Activated naive CD4-positive, alpha-beta T cell treated with anti-CD3 and anti-CD28 coated beads for 36 hours (primary cell): ENCODE data around the gene SHC2. TPM values are rescaled to one million over a fixed set of nuclear protein-coding genes. Genes with fewer than 3 reads are reported as not detected.

Experiments
- CTCF ChIA-PET: fragments of 350-600 bp; sonication (Branson Sonifier 250); formaldehyde crosslinking; loops from one replicate; lab custom pipeline; 2021; ENCODE audit warnings: antibody characterized with exemption; lab: Charles Lee
- DNase-seq: peaks from one replicate; pipeline ENCODE4 v3.0.0-alpha.2; 2020
- H3K27ac Mint-ChIP-seq: one replicate; pipeline ENCODE4 v1.8.0; 2021; ENCODE audit warnings: mild to moderate bottlenecking, mixed read lengths
- H3K27me3 Mint-ChIP-seq: one replicate; pipeline ENCODE4 v1.8.0; 2021; ENCODE audit warnings: low read depth, mixed read lengths
- H3K36me3 Mint-ChIP-seq: one replicate; pipeline ENCODE4 v1.8.0; 2021; ENCODE audit warnings: low read depth, mixed read lengths
- H3K4me1 Mint-ChIP-seq: one replicate; pipeline ENCODE4 v1.8.0; 2021; ENCODE audit warnings: low read depth, mixed read lengths
- H3K4me3 Mint-ChIP-seq: one replicate; pipeline ENCODE4 v1.8.0; 2021; ENCODE audit warnings: mild to moderate bottlenecking, moderate library complexity, mixed read lengths
- H3K9me3 Mint-ChIP-seq: one replicate; pipeline ENCODE4 v1.8.0; 2021; ENCODE audit warnings: mixed read lengths
- intact Hi-C: fragments of 100-400 bp; cut with micrococcal nuclease; formaldehyde crosslinking; loops from one replicate; pipeline ENCODE4 v1.15.1; 2023
- total RNA-seq, 2 experiments: library from RNA; stranded (reverse); gene quantifications; one replicate each; pipeline ENCODE4 v1.2.3, GENCODE V29; 2021

The SHC2 gene
- total RNA-seq, 2 experiments from 2014 or later = not detected

DNA sequence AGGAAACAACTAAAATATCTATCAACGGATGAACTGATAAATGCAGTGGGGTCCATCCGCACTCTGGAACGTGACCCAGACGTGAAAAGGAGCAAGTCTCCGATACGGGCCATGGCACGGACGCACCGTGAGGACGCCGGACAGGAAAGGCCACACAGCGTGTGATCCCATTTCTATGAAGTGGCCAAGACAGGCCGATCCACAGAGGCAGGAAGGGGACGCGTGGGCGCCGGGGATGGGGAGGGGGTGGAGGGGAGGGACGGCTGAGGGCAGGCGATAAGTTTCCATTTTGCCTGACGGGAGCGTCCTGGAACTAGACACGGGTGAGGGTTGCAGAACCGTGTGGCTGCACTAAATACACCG is 13.8 kb downstream of the SHC2 start:
- no peaks in the 10 kb centered on the region for H3K36me3 Mint-ChIP-seq
- CTCF ChIA-PET = no interaction called here
- H3K4me3 Mint-ChIP-seq = no peak overlapping the region
- no peaks in the 10 kb centered on the region for H3K4me1 Mint-ChIP-seq
- H3K27ac Mint-ChIP-seq = no peak overlapping the region
- DNase-seq = no peak
- no peaks in the 10 kb centered on the region for H3K9me3 Mint-ChIP-seq
- intact Hi-C loops = no loop called here
- H3K27me3 Mint-ChIP-seq = no peaks in the 10 kb centered on the region

DNA sequence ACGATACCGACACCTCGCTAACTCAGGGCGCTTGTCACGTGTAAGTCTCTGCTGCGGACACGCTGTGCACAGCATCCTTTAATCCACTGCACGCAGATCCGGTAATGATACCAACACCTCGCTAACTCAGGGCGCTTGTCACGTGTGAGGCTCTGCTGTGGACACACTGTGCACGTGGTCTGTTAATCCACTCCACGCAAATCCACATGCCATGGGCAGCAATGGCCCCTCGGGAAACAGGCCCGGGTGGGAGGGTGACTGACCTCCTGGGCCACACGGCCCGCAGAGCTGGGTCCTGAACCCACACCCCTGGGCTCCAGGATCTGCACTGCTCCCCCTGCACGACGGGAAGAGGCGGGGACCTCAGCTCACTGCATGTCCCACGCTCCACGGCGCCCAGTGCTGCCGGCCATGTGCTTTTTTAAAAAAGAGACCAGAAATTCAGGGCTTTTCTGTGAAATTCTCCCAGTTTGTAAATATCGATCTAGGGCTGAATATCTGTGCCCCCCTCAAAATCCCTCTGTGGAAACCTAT is 16.1 kb downstream of the SHC2 start:
- H3K36me3 Mint-ChIP-seq = no peaks in the 10 kb centered on the region
- intact Hi-C loops = no loop called here
- peaks cover 11% of the 10 kb centered on the region for H3K27me3 Mint-ChIP-seq
- H3K9me3 Mint-ChIP-seq = no peaks in the 10 kb centered on the region
- no peak for DNase-seq
- CTCF ChIA-PET = no interaction called here
- no peak overlapping the region for H3K4me3 Mint-ChIP-seq
- no peak overlapping the region for H3K27ac Mint-ChIP-seq
- H3K4me1 Mint-ChIP-seq = no peaks in the 10 kb centered on the region

DNA sequence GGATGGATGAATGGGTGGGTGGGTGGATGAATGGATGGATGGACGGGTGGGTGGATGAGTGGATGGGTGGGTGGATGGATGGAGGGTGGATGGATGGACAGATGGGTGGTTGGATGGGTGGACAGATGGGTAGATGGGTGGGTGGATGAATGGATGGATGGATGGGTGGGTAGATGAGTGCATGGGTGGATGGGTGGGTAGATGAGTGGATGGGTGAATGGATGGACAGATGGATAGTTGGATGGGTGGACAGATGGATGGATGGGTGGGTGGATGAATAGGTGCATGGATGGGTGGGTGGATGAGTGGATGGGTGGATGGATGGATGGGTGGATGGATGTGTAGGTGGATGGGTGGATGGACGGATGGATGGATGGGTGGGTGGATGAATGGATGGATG is 17.8 kb downstream of the SHC2 start:
- no peak overlapping the region for H3K4me3 Mint-ChIP-seq
- H3K36me3 Mint-ChIP-seq = no peaks in the 10 kb centered on the region
- H3K4me1 Mint-ChIP-seq = no peaks in the 10 kb centered on the region
- no peak overlapping the region for H3K27ac Mint-ChIP-seq
- no peak for DNase-seq
- CTCF ChIA-PET = no interaction called here
- H3K27me3 Mint-ChIP-seq = peaks cover 11% of the 10 kb centered on the region
- H3K9me3 Mint-ChIP-seq = no peaks in the 10 kb centered on the region
- intact Hi-C loops = no loop called here

DNA sequence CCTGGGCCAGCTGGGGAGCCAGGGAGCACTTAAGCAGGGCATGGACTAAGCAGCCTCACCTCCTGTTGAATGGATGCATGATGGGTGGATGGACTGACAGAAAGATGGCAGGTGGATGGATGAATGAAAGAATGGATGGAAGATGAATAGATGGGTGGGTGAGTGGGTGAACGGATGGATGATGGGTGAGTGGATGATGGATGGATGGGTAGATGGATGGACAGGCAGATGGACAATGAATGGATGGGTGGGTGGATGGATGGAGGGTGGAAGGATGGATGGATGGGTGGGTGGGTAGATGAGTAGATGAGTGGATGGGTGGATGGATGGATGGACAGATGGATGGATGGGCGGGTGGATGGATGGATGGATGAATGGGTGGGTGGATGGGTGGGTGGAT is 18.7 kb downstream of the SHC2 start:
- no peak overlapping the region for H3K27ac Mint-ChIP-seq
- CTCF ChIA-PET = no interaction called here
- H3K36me3 Mint-ChIP-seq = no peaks in the 10 kb centered on the region
- intact Hi-C loops = no loop called here
- H3K4me1 Mint-ChIP-seq = no peaks in the 10 kb centered on the region
- peaks cover 11% of the 10 kb centered on the region for H3K27me3 Mint-ChIP-seq
- H3K9me3 Mint-ChIP-seq = no peaks in the 10 kb centered on the region
- DNase-seq = no peak
- H3K4me3 Mint-ChIP-seq = no peak overlapping the region

DNA sequence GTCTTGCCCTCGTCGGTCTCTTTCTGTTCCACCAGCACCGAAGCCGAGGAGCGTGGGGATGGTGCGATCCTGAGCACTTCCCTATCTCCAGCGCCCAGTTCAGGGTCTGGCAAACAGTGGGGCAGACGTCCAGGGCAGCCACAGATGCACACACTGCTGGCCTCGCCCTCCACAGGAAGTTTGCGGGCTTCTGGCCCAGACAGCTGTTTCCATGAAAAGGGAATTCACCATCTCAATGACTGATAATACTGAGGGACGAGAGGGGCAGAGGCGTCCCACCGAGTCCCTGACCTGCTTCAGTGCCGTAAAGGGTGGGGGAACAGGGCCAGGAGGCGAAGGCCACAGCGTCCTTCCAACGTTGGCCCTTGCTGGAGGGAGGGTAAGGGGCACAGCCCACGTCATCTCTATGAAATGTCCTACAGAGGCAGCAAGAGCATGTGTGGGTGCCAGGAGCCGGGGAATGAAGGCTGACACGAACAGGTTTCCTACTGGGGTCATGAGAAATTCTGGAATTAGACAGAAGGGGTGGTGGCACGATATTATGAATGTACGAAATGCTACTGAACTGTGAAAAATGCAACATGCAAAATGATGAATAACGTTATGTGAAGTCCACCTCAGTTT is 19.5 kb downstream of the SHC2 start:
- CTCF ChIA-PET = no interaction called here
- no peaks in the 10 kb centered on the region for H3K9me3 Mint-ChIP-seq
- no peak overlapping the region for H3K4me3 Mint-ChIP-seq
- H3K36me3 Mint-ChIP-seq = no peaks in the 10 kb centered on the region
- peaks cover 11% of the 10 kb centered on the region for H3K27me3 Mint-ChIP-seq
- intact Hi-C loops = no loop called here
- no peak for DNase-seq
- no peaks in the 10 kb centered on the region for H3K4me1 Mint-ChIP-seq
- H3K27ac Mint-ChIP-seq = no peak overlapping the region

DNA sequence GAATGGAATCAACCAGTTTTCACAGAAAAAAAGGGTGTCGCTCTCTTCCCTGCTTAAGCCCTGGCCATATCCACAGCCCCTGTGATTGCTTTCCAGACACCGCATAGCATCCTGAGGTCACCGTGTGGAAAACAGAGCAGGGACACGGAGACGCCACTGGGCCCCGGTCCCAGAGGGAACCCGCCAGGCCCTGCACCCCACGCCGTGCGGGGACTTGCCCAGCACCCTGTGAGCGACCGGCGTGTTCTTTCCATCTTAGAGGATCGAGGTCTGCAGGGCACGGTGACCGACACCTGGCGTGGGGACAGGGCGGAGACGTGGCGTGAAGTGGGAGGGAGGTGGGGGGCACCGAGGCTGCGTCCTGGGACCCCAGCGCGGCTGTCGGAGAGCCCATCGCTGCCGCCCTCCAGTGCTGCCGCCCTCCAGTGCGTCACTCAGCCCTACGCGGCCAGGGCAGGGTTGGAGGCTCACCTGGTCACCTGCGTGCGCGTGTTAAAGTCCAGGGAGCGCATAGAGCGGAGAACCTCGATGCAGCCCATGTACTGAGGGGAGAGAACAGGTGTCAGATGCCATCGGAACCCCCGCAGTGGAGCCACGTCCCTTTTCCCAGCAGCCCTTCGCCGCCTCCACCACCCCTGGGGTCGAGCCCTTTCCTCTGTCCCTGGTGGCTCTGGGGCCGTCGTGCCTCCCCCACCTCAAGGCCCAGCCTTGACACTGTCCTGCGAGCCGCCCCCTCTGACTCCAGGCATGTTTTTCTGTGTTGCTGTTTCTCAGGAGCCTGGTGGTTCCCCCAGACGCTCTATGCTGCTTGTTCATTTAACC is 20.2 kb downstream of the SHC2 start:
- no peak overlapping the region for H3K4me3 Mint-ChIP-seq

DNA sequence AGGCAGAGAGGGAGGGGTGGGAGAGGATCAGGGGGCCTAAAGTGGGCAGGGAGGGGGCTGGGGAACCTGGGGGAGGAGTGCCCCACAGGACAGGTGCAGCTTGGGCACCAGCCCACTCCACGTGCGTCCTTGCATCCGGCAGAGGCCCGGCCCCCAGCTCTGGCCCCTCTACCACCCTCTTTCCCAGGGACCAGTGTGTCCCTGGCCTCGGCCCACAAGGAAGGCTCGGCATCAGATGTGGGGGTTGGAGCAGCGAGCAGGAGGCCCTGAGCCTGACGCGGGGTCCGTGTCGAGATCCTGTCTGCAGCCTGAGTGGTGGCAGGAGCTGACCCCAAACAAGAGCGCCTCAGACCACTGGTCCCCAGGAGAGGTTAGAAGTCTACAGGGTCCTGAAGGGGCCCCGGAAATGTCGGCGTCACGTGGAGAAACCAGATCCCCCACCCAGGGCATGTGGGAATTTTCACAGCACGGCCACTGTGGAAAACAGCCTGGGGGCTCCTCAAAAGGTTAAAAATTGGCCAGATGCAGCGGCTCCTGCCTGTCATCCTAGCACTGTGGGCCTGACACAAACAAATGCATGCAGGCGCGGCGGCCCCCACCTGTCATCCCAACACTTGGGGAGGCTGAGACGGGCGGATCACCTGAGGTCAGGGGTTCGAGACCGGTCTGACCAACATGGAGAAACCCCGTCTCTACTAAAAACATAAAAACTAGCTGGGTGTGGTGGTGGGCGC is 21.5 kb downstream of the SHC2 start:
- no peaks in the 10 kb centered on the region for H3K36me3 Mint-ChIP-seq
- no peaks in the 10 kb centered on the region for H3K4me1 Mint-ChIP-seq
- intact Hi-C loops = no loop called here
- CTCF ChIA-PET = no interaction called here
- H3K9me3 Mint-ChIP-seq = no peaks in the 10 kb centered on the region
- no peak overlapping the region for H3K27ac Mint-ChIP-seq
- DNase-seq = no peak
- H3K4me3 Mint-ChIP-seq = no peak overlapping the region
- peaks cover 11% of the 10 kb centered on the region for H3K27me3 Mint-ChIP-seq

More for the DNA sequence above, 20.2 kb downstream of the SHC2 start:
- no peak for DNase-seq
- no peaks in the 10 kb centered on the region for H3K4me1 Mint-ChIP-seq
- no peaks in the 10 kb centered on the region for H3K9me3 Mint-ChIP-seq
- CTCF ChIA-PET = no interaction called here
- intact Hi-C loops = no loop called here
- peaks cover 11% of the 10 kb centered on the region for H3K27me3 Mint-ChIP-seq
- no peaks in the 10 kb centered on the region for H3K36me3 Mint-ChIP-seq
- no peak overlapping the region for H3K27ac Mint-ChIP-seq

DNA sequence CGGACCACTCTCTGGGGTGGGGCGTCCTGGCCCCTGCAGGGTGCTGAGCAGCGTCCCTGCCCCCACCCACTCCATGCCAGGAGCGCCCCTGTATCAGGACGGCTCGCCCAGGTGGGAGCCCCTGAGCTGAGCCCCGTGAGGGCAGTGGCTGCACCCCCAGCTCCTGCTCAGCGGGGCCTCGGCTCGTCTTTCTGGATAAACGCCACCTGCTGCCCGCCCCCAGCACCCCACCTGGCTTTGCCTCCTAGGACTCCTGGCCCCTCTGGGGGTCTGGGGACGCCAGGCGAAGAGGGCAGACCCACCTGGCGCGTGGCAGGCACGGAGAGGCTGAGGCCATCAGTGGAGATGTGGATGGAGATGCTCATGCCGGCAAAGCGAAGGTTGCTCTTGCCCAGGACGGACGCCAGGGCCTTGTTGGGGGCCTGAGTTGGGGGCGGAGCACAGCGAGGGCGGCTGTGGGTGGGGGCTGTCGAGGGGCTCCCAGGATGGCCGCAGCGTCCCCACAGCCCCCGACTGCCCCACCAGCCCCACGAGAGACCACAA is 22.3 kb downstream of the SHC2 start:
- Mint-ChIP-seq H3K27ac (no peak overlapping the region), H3K4me3 (no peak overlapping the region), H3K9me3 (no peaks in the 10 kb centered on the region), H3K36me3 (no peaks in the 10 kb centered on the region), H3K27me3 (peaks cover 11% of the 10 kb centered on the region), H3K4me1 (no peaks in the 10 kb centered on the region)
- intact Hi-C loops = no loop called here
- CTCF ChIA-PET = no interaction called here
- no peak for DNase-seq

DNA sequence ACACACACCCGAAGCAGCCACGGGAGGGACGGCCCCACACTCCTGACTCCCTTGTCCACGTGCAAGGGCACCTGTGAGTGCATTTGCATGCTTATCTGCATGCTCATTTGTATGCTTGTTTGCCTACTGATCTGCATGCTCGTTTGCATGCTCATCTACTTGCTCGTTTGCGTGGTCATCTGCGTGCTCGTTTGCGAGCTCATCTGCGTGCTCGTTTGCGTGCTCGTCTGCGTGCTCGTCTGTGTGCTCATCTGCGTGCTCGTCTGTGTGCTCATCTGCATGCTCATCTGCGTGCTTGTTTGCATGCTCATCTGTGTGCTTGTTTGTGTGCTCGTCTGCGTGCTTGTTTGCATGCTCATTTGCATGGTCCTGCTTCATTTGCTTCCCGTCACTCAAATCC is 23.8 kb downstream of the SHC2 start:
- Mint-ChIP-seq H3K4me1 (no peaks in the 10 kb centered on the region), H3K36me3 (no peaks in the 10 kb centered on the region), H3K4me3 (no peak overlapping the region), H3K9me3 (no peaks in the 10 kb centered on the region), H3K27ac (no peak overlapping the region), H3K27me3 (peaks cover 11% of the 10 kb centered on the region)
- CTCF ChIA-PET = no interaction called here
- intact Hi-C loops = no loop called here
- no peak for DNase-seq

DNA sequence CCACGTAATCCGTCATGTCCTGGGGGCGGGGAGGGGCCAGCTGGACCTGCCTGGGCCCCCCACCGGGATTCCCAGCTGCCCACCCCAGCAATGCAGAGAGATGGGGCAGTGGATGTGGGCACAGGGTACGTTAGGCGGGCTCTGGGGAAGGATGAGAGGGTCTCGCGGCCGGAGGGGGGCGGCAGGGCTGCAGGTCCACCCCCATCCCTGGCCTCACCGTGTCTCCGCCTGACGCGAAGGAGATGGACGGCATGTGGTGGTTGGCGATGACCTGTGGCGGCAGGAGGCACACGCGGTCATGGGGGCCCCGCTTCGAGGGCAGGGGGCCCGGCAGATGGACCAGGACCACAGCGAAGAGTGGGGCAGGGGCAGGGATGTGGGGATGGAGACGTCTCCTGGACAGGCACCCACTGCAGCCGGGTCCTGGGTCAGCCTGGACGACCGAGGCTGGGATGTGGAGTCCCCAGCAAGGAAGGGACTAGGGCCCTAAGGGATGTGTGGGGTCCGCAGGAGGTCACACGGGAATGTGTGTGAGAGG is 24.4 kb downstream of the SHC2 start:
- H3K27ac Mint-ChIP-seq = no peak overlapping the region
- intact Hi-C loops = no loop called here
- CTCF ChIA-PET = no interaction called here
- H3K9me3 Mint-ChIP-seq = no peaks in the 10 kb centered on the region
- no peaks in the 10 kb centered on the region for H3K36me3 Mint-ChIP-seq
- H3K4me3 Mint-ChIP-seq = no peak overlapping the region
- H3K27me3 Mint-ChIP-seq = peaks cover 6% of the 10 kb centered on the region
- H3K4me1 Mint-ChIP-seq = no peaks in the 10 kb centered on the region
- no peak for DNase-seq

DNA sequence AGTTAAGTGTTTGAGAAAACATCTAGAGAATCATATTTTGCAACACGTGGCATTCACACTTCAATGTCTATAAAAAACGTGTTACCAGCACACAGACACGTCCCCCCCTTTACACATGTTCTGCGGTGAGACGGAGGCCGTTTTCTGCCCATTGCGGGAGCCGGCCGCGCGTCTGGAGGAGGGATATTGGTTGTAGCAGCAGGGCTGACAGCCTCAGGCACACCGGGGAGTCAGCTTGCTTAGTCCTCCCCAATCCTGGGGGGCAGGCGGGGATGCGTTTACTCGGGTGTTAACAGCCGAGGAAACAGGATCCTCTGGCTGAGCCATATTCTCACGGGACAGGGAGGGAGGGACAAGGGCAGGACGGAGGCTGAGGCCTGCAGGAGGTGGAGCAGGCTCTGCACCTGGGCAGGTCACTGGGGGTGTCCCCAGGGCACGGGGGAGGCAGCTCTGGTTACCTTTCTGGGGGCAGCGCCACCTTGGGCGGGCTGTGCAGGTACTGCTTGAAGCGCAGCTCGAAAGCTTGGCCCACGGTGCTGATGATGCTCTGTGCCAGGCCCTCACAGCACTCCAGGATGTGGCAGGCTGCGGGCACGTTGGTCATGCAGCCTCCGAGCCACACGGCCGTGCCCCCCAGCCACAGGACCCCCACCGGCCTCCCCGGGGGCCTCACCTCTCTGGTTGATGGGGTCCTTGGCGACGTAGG is 25.0 kb downstream of the SHC2 start:
- no peak overlapping the region for H3K4me3 Mint-ChIP-seq
- CTCF ChIA-PET = no interaction called here
- no peak for DNase-seq
- H3K27ac Mint-ChIP-seq = no peak overlapping the region
- no peaks in the 10 kb centered on the region for H3K4me1 Mint-ChIP-seq
- peaks cover 3% of the 10 kb centered on the region for H3K9me3 Mint-ChIP-seq
- H3K27me3 Mint-ChIP-seq = peaks cover 6% of the 10 kb centered on the region
- no peaks in the 10 kb centered on the region for H3K36me3 Mint-ChIP-seq
- intact Hi-C loops = no loop called here
